Vagina (tissue), 2 donors: ENCODE results near the gene GLOD4.

Experiments
- POLR2A ChIP-seq, 2 donors: fragments of 450-650 bp; IDR thresholded peaks; one replicate each; pipeline ENCODE4 v1.6.1; 2017; ENCODE audit warnings: antibody characterized with exemption in 2 of 2, mild to moderate bottlenecking in 2 of 2, moderate library complexity in 2 of 2
- POLR2AphosphoS5 ChIP-seq, 2 donors: sonication (generic); formaldehyde crosslinking; IDR thresholded peaks; one replicate each; pipeline ENCODE4 v1.9.0; 2017; ENCODE audit warnings: antibody characterized with exemption in 2 of 2, mild to moderate bottlenecking in 2 of 2, low read depth in 1 of 2; ENCODE audit not compliant: insufficient read depth in 1 of 2
- TF ChIP-seq, protein P1 (sequence below), 3 experiments: fragments of 450-650 bp in 2 of 3; fragments of 200-600 bp in 1 of 3; sonication (generic) in 1 of 3; IDR thresholded peaks; one replicate each; pipeline ENCODE4 v1.5.1; 2017 to 2019; ENCODE audit warnings: antibody characterized with exemption in 3 of 3, mild to moderate bottlenecking in 2 of 3, moderate library complexity in 2 of 3

DNA sequence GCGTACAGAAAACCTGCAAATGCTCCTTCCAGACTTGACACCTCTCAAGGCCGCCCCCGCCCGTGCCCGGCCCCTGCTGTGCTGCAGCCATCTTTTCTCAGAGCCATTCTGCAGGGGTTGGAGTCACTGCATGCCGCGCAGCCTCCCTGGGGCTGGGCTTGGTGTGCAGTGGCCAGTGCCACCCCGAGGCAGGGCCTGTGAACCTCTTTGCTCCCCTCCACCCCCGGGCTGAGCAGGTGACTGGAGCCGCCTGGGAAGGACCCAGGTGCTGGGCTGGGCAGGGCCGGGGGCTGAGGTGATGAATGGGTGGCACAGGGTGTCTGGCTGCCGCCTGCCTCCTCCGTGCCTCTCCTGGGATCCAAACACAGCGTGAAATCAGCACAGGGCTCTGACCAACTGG, 20.4 kb upstream of the GLOD4 start:
- no peak for TF ChIP-seq POLR2A (IDR thresholded peaks at IDR 0.05)
- TF ChIP-seq, protein P1, sequence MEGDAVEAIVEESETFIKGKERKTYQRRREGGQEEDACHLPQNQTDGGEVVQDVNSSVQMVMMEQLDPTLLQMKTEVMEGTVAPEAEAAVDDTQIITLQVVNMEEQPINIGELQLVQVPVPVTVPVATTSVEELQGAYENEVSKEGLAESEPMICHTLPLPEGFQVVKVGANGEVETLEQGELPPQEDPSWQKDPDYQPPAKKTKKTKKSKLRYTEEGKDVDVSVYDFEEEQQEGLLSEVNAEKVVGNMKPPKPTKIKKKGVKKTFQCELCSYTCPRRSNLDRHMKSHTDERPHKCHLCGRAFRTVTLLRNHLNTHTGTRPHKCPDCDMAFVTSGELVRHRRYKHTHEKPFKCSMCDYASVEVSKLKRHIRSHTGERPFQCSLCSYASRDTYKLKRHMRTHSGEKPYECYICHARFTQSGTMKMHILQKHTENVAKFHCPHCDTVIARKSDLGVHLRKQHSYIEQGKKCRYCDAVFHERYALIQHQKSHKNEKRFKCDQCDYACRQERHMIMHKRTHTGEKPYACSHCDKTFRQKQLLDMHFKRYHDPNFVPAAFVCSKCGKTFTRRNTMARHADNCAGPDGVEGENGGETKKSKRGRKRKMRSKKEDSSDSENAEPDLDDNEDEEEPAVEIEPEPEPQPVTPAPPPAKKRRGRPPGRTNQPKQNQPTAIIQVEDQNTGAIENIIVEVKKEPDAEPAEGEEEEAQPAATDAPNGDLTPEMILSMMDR (IDR thresholded peaks at IDR 0.05), result no peak
- no peak for TF ChIP-seq POLR2AphosphoS5 (IDR thresholded peaks at IDR 0.05; ENCODE audit: insufficient read depth in 1 of 2, low read depth in 1 of 2)
